GM12875 (cell line): ENCODE data around the gene TSHZ1.

Experiments
- H3K4me3 ChIP-seq: one replicate; pipeline ENCODE4 v1.5.1; 2011; ENCODE audit warnings: low read depth, low read length, control low read depth
- TF ChIP-seq, protein P1 (sequence below): IDR thresholded peaks from 2 replicates; pipeline ENCODE4 v1.5.1; 2011; ENCODE audit warnings: low read depth, mild to moderate bottlenecking, control low read depth, inconsistent platforms, low read length, moderate library complexity, borderline replicate concordance; ENCODE audit not compliant: insufficient read depth

The TSHZ1 gene

GRCh38 chr18:75218065-75218923, 7.7 kb downstream of the TSHZ1 start:
- TF ChIP-seq, protein P1, sequence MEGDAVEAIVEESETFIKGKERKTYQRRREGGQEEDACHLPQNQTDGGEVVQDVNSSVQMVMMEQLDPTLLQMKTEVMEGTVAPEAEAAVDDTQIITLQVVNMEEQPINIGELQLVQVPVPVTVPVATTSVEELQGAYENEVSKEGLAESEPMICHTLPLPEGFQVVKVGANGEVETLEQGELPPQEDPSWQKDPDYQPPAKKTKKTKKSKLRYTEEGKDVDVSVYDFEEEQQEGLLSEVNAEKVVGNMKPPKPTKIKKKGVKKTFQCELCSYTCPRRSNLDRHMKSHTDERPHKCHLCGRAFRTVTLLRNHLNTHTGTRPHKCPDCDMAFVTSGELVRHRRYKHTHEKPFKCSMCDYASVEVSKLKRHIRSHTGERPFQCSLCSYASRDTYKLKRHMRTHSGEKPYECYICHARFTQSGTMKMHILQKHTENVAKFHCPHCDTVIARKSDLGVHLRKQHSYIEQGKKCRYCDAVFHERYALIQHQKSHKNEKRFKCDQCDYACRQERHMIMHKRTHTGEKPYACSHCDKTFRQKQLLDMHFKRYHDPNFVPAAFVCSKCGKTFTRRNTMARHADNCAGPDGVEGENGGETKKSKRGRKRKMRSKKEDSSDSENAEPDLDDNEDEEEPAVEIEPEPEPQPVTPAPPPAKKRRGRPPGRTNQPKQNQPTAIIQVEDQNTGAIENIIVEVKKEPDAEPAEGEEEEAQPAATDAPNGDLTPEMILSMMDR, result no peak

GRCh38 chr18:75219745-75220375, 9.3 kb downstream of the TSHZ1 start:
- TF ChIP-seq, protein P1, result no peak
- H3K4me3 ChIP-seq, result no peak overlapping the region

More at GRCh38 chr18:75218065-75218923, 7.7 kb downstream of the TSHZ1 start:
- H3K4me3 ChIP-seq, result no peak overlapping the region

DNA sequence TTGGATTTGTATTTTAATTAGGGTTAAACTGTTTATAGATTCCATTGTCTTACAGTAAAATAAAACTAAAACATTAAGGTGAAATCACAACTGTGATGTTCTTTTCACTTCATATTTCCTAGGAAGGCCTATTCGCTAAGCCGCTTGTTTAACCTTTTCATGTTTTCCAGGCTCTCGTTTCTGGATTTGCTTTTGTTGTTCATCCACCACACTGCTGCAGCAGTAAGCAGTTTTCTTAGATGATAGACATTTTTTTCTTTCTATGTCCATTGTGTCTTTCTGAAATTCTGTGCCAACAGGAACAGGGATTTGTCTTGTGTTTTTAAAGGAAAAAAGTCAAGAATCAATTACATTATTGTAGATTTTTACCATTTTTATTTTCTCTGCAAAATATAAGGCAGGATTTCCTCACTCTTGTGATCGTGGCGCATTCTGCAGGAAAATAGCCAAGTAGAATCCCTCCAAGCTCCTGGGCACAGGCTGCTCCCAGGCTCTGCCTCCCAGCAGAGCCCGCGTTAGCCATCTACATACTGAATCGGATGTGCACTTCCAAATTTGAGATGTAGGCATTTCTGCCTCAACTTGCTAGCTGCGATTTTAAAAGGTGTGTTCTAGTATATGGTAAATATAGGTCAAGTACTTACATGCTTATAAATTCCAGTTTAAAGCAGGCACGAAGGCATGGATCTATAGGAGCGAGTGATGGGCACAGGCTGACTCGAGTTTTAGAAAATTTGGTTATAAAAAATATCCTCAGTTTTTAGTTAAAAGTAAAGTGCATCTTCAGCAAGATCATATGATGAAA, 10.2 kb downstream of the TSHZ1 start:
- TF ChIP-seq, protein P1, result no peak

DNA sequence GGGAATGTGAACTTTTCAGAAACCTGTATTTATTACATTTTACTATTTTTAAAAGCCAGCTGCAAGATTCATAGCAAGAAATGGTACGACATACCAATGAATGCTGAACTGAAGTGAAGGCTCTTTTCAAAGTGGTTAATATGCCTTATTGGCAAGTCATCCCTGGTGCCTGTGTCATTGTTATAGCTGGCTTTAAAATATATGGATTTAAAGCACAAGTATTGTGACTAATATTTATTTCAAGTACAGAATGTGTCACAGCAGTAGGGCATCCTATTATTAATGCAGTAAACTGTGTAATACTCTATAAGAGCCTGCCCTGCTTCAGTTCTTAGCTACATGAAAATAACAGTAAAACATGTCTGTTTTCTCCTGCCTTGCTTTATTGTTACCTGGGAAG, 10.8 kb downstream of the TSHZ1 start:
- H3K4me3 ChIP-seq, result no peak overlapping the region
- TF ChIP-seq, protein P1, result no peak

More for the DNA sequence above, 10.2 kb downstream of the TSHZ1 start:
- H3K4me3 ChIP-seq, result no peak overlapping the region

- TF ChIP-seq, protein P1, result no peak
- H3K4me3 ChIP-seq, result no peak overlapping the region
Observed at GRCh38 chr18:75221897-75222296, 11.3 kb downstream of the TSHZ1 start.

- TF ChIP-seq, protein P1, result no peak
- no peak overlapping the region for H3K4me3 ChIP-seq
Observed at GRCh38 chr18:75222407-75222806, 11.8 kb downstream of the TSHZ1 start.
